Large intestine (tissue), 3 donors: ENCODE measurements around the gene BORCS6. TPM values are rescaled to one million over a fixed set of nuclear protein-coding genes. Genes with fewer than 3 reads are reported as not detected.

ENCODE experiments used
- DNase-seq, 2 donors: peaks; one replicate each; pipeline versions ENCODE4 v3.0.0 to v3.0.0-alpha.2; 2013
- H3K27ac ChIP-seq: one replicate; pipeline ENCODE4 v1.5.1; 2013; ENCODE audit warnings: low read length
- H3K27me3 ChIP-seq: 2 replicates; pipeline ENCODE4 v1.6.1; 2013; ENCODE audit warnings: low read length; ENCODE audit not compliant: control insufficient read depth, insufficient read depth
- H3K36me3 ChIP-seq: 2 replicates; pipeline ENCODE4 v1.6.1; 2013; ENCODE audit warnings: low read length; ENCODE audit not compliant: control insufficient read depth, insufficient read depth
- H3K4me1 ChIP-seq: one replicate; pipeline ENCODE4 v1.6.1; 2013; ENCODE audit warnings: low read length; ENCODE audit not compliant: control insufficient read depth, insufficient read depth
- H3K4me3 ChIP-seq: one replicate; pipeline ENCODE4 v1.5.1; 2013; ENCODE audit warnings: low read length
- H3K9me3 ChIP-seq: one replicate; pipeline ENCODE4 v1.6.1; 2013; ENCODE audit warnings: mild to moderate bottlenecking, low read depth, low read length, moderate library complexity; ENCODE audit not compliant: control insufficient read depth
- WGBS: methylation state at CpG from one replicate; pipeline ENCODE4 v1.1.5; 2013; ENCODE audit warnings: low lambda C conversion rate; ENCODE audit not compliant: insufficient coverage; 5-methylcytosine and 5-hydroxymethylcytosine counted together
- polyA plus RNA-seq: library from polyadenylated mRNA; unstranded; fragments of 120-200 nt; gene quantifications from one replicate; pipeline ENCODE4 v1.2.1, GENCODE V29; 2013

Gene BORCS6
- polyA plus RNA-seq, 1 donor, result 6.3 TPM

- Histone ChIP-seq H3K4me1 (peaks cover 29% of the 10 kb centered on the region), H3K36me3 (peaks cover 61% of the 10 kb centered on the region), H3K27ac (no peak overlapping the region), H3K4me3 (no peak overlapping the region), H3K9me3 (no peaks in the 10 kb centered on the region), H3K27me3 (no peaks in the 10 kb centered on the region)
- no peak for DNase-seq
- no CpG with 5 or more reads among the region's 13 CpGs for WGBS
Measured at GRCh38 chr17:8148560-8148959, 41.4 kb downstream of the BORCS6 start.

DNA sequence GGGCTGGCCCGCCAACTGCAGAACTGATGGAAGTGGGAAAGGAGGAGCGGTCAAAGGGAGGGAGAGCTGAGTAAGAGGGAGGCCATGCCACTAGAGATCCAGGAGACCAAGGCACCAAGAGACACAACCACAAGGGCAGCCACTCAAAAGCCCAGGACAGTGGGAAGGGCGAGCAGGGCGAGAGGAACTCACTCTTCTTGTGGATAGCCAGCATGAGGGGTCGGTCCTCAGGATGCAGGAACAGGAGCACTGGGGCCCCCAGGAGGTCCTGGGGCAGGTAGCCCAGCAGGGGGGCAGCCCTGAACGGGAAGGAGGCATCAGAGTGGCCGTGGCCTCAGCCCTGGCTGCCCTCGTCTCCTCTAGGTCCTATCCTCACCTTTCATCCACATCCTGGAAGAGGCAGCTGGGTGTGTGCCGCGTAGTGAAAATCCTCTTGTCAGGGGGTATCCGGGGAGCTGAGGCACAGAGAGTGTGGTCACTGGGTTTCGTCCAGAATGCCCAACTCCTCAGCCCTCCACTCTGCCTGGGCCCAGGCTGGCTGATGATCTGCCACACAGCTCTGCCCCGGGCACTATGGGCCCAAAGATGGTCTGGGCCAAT, 42.1 kb downstream of the BORCS6 start:
- Histone ChIP-seq H3K4me3 (no peak overlapping the region), H3K36me3 (peaks cover 65% of the 10 kb centered on the region), H3K27me3 (no peaks in the 10 kb centered on the region), H3K27ac (no peak overlapping the region), H3K4me1 (peaks cover 22% of the 10 kb centered on the region), H3K9me3 (no peaks in the 10 kb centered on the region)
- DNase-seq, result no peak
- WGBS, result no CpG with 5 or more reads among the region's 13 CpGs

GRCh38 chr17:8147141-8147804, 42.7 kb downstream of the BORCS6 start:
- Histone ChIP-seq H3K4me3 (no peak overlapping the region), H3K4me1 (peaks cover 17% of the 10 kb centered on the region), H3K9me3 (no peaks in the 10 kb centered on the region), H3K36me3 (peaks cover 71% of the 10 kb centered on the region), H3K27me3 (no peaks in the 10 kb centered on the region), H3K27ac (no peak overlapping the region)
- no CpG with 5 or more reads among the region's 26 CpGs for WGBS
- DNase-seq, result no peak

- DNase-seq, result no peak
- no peak overlapping the region for H3K4me3 ChIP-seq
- WGBS, result 100% methylated on average over 1 of the region's 14 CpGs
- no peaks in the 10 kb centered on the region for H3K9me3 ChIP-seq
- H3K27me3 ChIP-seq, result no peaks in the 10 kb centered on the region
- H3K36me3 ChIP-seq, result peaks cover 78% of the 10 kb centered on the region
- peaks cover 11% of the 10 kb centered on the region for H3K4me1 ChIP-seq
- no peak overlapping the region for H3K27ac ChIP-seq
Measured at GRCh38 chr17:8146381-8147140, 43.4 kb downstream of the BORCS6 start.

GRCh38 chr17:8145811-8146210, 44.2 kb downstream of the BORCS6 start:
- peaks cover 85% of the 10 kb centered on the region for H3K36me3 ChIP-seq
- H3K4me3 ChIP-seq, result no peak overlapping the region
- no peaks in the 10 kb centered on the region for H3K27me3 ChIP-seq
- H3K27ac ChIP-seq, result no peak overlapping the region
- WGBS, result no CpG with 5 or more reads among the region's 12 CpGs
- peaks cover 6% of the 10 kb centered on the region for H3K4me1 ChIP-seq
- no peak for DNase-seq
- H3K9me3 ChIP-seq, result no peaks in the 10 kb centered on the region

- Histone ChIP-seq H3K4me3 (no peak overlapping the region), H3K9me3 (no peaks in the 10 kb centered on the region), H3K27me3 (no peaks in the 10 kb centered on the region), H3K36me3 (peaks cover 88% of the 10 kb centered on the region), H3K27ac (no peak overlapping the region), H3K4me1 (no peaks in the 10 kb centered on the region)
- no peak for DNase-seq
- WGBS, result no CpG with 5 or more reads among the region's 15 CpGs
Measured at GRCh38 chr17:8144401-8145231, 45.4 kb downstream of the BORCS6 start.

DNA sequence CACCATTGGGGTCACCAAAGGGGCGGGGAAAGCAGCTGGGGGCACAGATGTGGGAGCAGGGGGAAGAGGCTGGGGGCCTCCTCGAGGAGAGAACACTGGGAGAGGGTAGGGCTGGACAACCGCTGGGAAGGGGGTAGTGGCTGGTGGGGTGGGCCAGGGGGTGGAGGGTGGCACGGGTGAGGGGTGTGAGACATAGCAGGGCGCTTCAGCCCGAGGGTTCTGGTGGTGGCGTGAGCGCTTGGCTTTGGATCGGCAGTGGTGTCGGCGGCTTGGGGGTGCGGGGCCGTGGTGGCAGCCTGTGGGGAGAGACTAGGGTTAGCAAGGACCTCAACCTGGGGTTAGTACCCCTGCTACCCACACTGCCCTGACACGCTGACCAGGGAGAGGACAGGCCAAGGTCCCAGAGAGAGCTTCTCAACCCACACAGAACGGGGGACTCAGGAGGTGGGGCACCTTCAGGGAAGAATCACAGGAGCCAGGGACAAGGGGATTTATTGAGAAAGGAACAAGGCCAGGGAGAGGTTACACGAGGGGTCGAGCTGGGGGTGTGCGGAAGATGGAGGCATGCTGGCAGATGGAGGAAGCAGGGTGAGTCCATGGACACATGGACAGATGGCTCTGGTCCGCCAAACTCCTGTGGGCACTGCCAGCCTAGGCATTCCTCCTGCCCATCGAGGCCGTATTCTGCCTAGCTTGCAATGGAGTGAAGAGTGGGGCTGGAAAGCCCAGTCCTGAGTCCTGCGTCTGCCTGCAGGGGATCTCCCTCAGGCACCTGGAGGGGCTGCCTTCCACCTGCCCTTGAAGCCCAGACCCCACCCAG, 46.2 kb downstream of the BORCS6 start:
- no peaks in the 10 kb centered on the region for H3K9me3 ChIP-seq
- 100% methylated on average over 1 of the region's 22 CpGs for WGBS
- no peak overlapping the region for H3K4me3 ChIP-seq
- H3K36me3 ChIP-seq, result peaks cover 82% of the 10 kb centered on the region
- no peak for DNase-seq
- peaks cover 3% of the 10 kb centered on the region for H3K4me1 ChIP-seq
- no peaks in the 10 kb centered on the region for H3K27me3 ChIP-seq
- H3K27ac ChIP-seq, result no peak overlapping the region

GRCh38 chr17:8142887-8143580, 46.9 kb downstream of the BORCS6 start:
- H3K27ac ChIP-seq, result no peak overlapping the region
- no peaks in the 10 kb centered on the region for H3K27me3 ChIP-seq
- H3K36me3 ChIP-seq, result peaks cover 75% of the 10 kb centered on the region
- no peaks in the 10 kb centered on the region for H3K9me3 ChIP-seq
- H3K4me1 ChIP-seq, result peaks cover 7% of the 10 kb centered on the region
- no peak overlapping the region for H3K4me3 ChIP-seq
- no CpG with 5 or more reads among the region's 15 CpGs for WGBS
- no peak for DNase-seq

DNA sequence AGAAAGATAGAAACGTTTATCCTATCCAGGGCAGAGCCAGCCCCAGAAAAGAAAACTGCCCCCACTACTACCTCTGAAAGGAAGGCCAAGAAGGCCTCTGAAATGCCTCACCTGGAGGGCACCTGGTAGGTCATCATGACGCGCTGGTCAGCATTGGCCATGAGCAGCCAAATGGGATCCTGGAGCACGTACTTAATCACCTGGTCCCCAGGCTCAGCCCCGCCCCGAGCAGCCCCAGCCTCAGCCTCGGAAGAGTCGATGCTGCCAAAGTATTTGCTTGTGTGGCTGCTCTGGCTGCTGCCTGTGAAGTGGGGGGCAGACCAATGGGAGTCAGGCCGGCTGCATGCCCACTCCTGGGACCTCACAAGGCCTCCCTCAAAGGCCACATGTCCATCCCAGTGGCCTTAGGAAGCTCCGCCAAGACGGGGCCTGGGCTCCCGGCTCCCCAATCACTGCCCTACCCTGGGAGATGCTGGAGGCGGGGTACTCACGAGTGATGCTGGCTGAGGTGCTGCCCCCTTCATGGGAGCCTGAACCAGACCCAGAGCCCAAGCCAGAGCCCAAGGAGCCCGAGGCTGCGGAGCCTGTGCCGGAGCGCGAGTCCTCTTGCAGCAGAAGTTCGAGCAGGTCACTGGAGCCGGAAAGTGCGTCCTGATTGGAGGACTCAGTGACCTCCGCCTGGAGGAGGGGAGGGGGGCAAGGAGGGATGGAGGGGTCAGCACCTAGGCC, 47.7 kb downstream of the BORCS6 start:
- WGBS, result no CpG with 5 or more reads among the region's 23 CpGs
- Histone ChIP-seq H3K36me3 (peaks cover 68% of the 10 kb centered on the region), H3K4me1 (peaks cover 13% of the 10 kb centered on the region), H3K4me3 (no peak overlapping the region), H3K27me3 (no peaks in the 10 kb centered on the region), H3K9me3 (no peaks in the 10 kb centered on the region), H3K27ac (no peak overlapping the region)
- no peak for DNase-seq
